Measurements from ENCODE around the gene DNAJC1.

DNA sequence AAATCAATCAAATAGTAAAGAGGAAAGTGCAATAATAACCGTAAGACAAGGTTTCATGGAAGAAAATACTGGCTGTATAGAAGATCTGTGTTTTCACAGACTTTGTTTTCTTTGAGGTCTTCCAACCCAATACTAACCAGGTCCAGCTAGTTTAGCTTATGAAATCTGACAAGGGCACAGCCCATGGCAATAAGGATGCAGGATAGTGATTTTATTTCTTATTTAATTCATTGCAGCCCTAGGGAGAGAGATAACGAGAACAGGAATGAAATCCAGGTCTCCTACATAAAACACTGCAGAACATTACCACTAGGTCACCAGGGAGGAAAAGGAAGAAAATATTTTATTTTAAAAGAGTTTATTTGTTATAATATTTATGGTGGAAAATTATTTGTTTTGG is 145.1 kb downstream of the DNAJC1 start:
- TF ChIP-seq EZH2 (IDR thresholded peaks at IDR 0.05; ENCODE audit: borderline replicate concordance, low read length): no peak
- TF ChIP-seq, protein P1, sequence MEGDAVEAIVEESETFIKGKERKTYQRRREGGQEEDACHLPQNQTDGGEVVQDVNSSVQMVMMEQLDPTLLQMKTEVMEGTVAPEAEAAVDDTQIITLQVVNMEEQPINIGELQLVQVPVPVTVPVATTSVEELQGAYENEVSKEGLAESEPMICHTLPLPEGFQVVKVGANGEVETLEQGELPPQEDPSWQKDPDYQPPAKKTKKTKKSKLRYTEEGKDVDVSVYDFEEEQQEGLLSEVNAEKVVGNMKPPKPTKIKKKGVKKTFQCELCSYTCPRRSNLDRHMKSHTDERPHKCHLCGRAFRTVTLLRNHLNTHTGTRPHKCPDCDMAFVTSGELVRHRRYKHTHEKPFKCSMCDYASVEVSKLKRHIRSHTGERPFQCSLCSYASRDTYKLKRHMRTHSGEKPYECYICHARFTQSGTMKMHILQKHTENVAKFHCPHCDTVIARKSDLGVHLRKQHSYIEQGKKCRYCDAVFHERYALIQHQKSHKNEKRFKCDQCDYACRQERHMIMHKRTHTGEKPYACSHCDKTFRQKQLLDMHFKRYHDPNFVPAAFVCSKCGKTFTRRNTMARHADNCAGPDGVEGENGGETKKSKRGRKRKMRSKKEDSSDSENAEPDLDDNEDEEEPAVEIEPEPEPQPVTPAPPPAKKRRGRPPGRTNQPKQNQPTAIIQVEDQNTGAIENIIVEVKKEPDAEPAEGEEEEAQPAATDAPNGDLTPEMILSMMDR (IDR thresholded peaks at IDR 0.05; ENCODE audit: low read length): no peak
